T-helper 17 cell (primary cell): ENCODE results near the gene GPRC5C. TPM values are rescaled to one million over a fixed set of nuclear protein-coding genes. Genes with fewer than 3 reads are reported as not detected.
"Not testable (repeated sequence)": the region's sequence is repeated elsewhere in the genome, so short reads cannot be mapped to it uniquely, and the experiment has no call there.

Source experiments
- ATAC-seq: fragments of 150-1000 bp; cut with Tn5 transposase; 2 replicates; pipeline ENCODE4 v1.10.0; 2021; ENCODE audit warnings: mild to moderate bottlenecking, moderate library complexity
- DNase-seq, 3 donors: peaks; one replicate each; pipeline versions ENCODE4 v3.0.0 to v3.0.0-alpha.2; 2020 to 2021
- H3K9me3 ChIP-seq: one replicate; pipeline ENCODE4 v1.7.0; 2013; ENCODE audit warnings: low read length, mild to moderate bottlenecking; ENCODE audit not compliant: control insufficient read depth, poor library complexity, severe bottlenecking
- H3K27ac Mint-ChIP-seq: one replicate; pipeline ENCODE4 v1.8.0; 2022; ENCODE audit warnings: mild to moderate bottlenecking, moderate library complexity, mixed read lengths
- H3K27me3 Mint-ChIP-seq: one replicate; pipeline ENCODE4 v1.8.0; 2022; ENCODE audit warnings: mixed read lengths
- H3K36me3 Mint-ChIP-seq: one replicate; pipeline ENCODE4 v1.8.0; 2022; ENCODE audit warnings: low read depth, mixed read lengths
- H3K4me1 Mint-ChIP-seq: one replicate; pipeline ENCODE4 v1.8.0; 2022; ENCODE audit warnings: mild to moderate bottlenecking, mixed read lengths
- H3K4me3 Mint-ChIP-seq: one replicate; pipeline ENCODE4 v1.8.0; 2022; ENCODE audit warnings: mild to moderate bottlenecking, moderate library complexity, mixed read lengths
- total RNA-seq, 4 donors: library from RNA in 2 of 4; stranded (reverse) in 2 of 4; gene quantifications; one replicate each; pipeline ENCODE4 v1.2.3 and lab custom pipeline; 2022 to 2026

GPRC5C gene
- total RNA-seq, 2 donors from 2014 or later: 0.18 TPM; not detected in 1

GRCh38 chr17:74394275-74394950 is 37.5 kb upstream of the GPRC5C start:
- no peak overlapping the region for H3K4me3 Mint-ChIP-seq

DNA sequence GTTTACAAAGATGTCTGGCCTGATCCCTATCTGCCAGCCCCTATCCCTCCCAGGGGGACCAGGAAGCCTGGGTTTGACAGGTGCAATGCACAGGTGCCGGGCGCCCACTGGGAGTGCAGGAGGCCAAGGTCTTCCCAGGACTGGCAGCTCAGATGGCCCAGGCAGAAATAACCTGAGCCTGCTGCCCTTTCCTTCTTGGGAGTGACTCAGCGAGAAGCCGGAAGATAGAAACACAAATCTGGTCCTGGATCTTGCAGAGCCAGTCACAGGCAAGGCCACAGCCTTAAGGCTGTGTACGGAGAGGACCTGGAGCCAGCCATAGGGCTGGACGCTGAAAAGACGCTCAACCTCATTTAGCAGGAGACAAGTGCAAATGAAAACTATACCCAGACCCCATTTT is 36.9 kb upstream of the GPRC5C start:
- ATAC-seq (no peak), DNase-seq (no peak)
- Mint-ChIP-seq H3K4me1 (peaks cover under 1% of the 10 kb centered on the region), H3K27ac (no peak overlapping the region), H3K36me3 (no peaks in the 10 kb centered on the region), H3K4me3 (no peak overlapping the region), H3K27me3 (peaks cover 30% of the 10 kb centered on the region)
- no peaks in the 10 kb centered on the region for H3K9me3 ChIP-seq

More at GRCh38 chr17:74394275-74394950, 37.5 kb upstream of the GPRC5C start:
- ATAC-seq (no peak), DNase-seq (no peak)
- Mint-ChIP-seq H3K27me3 (peaks cover 24% of the 10 kb centered on the region), H3K4me1 (peaks cover 4% of the 10 kb centered on the region), H3K36me3 (no peaks in the 10 kb centered on the region), H3K27ac (no peak overlapping the region)
- H3K9me3 ChIP-seq: no peaks in the 10 kb centered on the region

DNA sequence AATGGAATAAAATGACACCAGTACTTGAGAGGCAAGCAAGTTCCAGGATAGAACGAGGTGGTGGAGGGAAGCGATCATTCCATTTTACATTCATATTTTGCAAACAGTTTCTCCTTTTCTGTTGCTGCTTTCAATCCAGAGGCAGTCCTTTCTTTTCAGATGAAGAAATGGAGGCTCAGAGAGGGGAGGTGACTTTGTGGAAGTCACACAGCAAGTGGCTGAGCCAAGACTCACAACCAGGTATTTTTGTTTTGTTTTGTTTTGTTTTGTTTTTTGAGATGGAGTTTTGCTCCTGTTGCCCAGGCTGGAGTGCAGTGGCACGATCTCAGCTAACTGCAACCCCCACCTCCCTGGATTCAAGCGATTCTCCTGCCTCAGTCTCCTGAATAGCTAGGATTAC is 35.3 kb upstream of the GPRC5C start:
- Mint-ChIP-seq H3K4me1 (no peaks in the 10 kb centered on the region), H3K27ac (no peak overlapping the region), H3K4me3 (no peak overlapping the region), H3K27me3 (peaks cover 26% of the 10 kb centered on the region), H3K36me3 (no peaks in the 10 kb centered on the region)
- H3K9me3 ChIP-seq: no peaks in the 10 kb centered on the region
- DNase-seq: no peak
- no peak for ATAC-seq

DNA sequence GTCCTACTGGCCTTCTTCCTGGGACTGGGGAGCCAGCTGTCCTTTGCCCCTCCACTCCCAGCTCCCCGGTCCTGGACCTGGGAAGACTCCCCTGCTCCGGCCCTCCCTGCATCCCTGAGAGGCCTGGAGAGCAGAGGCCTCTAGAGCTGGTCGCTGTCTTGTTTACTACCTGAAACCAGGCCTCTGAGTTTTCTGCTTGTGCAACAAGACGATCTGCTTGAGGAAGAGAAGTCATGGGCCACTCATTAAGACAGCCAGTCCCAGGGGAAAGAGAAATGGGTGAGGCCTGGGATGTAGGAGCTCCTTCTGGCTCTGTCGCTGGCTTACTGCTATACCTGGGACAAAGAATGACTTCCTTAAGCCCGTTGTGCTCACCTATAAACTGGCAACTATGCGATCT is 29.8 kb upstream of the GPRC5C start:
- Mint-ChIP-seq H3K27ac (no peak overlapping the region), H3K36me3 (no peaks in the 10 kb centered on the region), H3K4me3 (no peak overlapping the region), H3K27me3 (peaks cover 36% of the 10 kb centered on the region), H3K4me1 (peaks cover 1% of the 10 kb centered on the region)
- no peak for DNase-seq
- no peaks in the 10 kb centered on the region for H3K9me3 ChIP-seq
- ATAC-seq: no peak

- no peak for ATAC-seq
- no peaks in the 10 kb centered on the region for H3K9me3 ChIP-seq
- DNase-seq: no peak
- no peak overlapping the region for H3K27ac Mint-ChIP-seq
- H3K4me3 Mint-ChIP-seq: no peak overlapping the region
- no peaks in the 10 kb centered on the region for H3K36me3 Mint-ChIP-seq
- peaks cover 37% of the 10 kb centered on the region for H3K27me3 Mint-ChIP-seq
- peaks cover 3% of the 10 kb centered on the region for H3K4me1 Mint-ChIP-seq
Measured at GRCh38 chr17:74403512-74404137, 28.3 kb upstream of the GPRC5C start.

- no peak for DNase-seq
- peaks cover 37% of the 10 kb centered on the region for H3K27me3 Mint-ChIP-seq
- no peaks in the 10 kb centered on the region for H3K36me3 Mint-ChIP-seq
- H3K4me3 Mint-ChIP-seq: no peak overlapping the region
- H3K4me1 Mint-ChIP-seq: peaks cover 3% of the 10 kb centered on the region
- H3K9me3 ChIP-seq: no peaks in the 10 kb centered on the region
- H3K27ac Mint-ChIP-seq: no peak overlapping the region
- ATAC-seq: no peak
Measured at GRCh38 chr17:74404218-74404617, 27.7 kb upstream of the GPRC5C start.

- DNase-seq (no peak), ATAC-seq (no peak)
- peaks cover 32% of the 10 kb centered on the region for H3K27me3 Mint-ChIP-seq
- no peak overlapping the region for H3K4me3 Mint-ChIP-seq
- no peaks in the 10 kb centered on the region for H3K9me3 ChIP-seq
- H3K4me1 Mint-ChIP-seq: peaks cover 3% of the 10 kb centered on the region
- H3K36me3 Mint-ChIP-seq: no peaks in the 10 kb centered on the region
- no peak overlapping the region for H3K27ac Mint-ChIP-seq
Measured at GRCh38 chr17:74404789-74405188, 27.1 kb upstream of the GPRC5C start.

DNA sequence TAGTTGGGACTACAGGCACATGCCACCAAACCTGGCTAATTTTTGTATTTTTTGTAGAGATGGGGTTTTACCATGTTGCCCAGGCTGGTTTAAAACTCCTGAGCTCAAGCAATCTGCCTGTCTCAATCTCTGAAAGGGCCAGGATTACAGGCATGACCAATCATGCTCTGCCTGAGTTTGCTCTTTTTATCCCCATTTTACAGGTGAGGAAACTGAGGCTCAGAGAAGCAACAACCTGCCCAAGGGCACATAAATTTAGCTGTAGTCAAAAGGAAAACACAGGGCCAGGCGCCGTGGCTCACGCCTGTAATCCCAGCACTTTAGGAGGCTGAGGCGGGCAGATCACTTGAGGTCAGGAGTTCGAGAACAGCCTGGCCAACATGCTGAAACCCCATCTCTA is 26.6 kb upstream of the GPRC5C start:
- not testable (repeated sequence) for H3K4me3 Mint-ChIP-seq, H3K9me3 ChIP-seq, H3K36me3 Mint-ChIP-seq, DNase-seq, H3K4me1 Mint-ChIP-seq, H3K27ac Mint-ChIP-seq, ATAC-seq
- H3K27me3 Mint-ChIP-seq: peaks cover 32% of the 10 kb centered on the region

DNA sequence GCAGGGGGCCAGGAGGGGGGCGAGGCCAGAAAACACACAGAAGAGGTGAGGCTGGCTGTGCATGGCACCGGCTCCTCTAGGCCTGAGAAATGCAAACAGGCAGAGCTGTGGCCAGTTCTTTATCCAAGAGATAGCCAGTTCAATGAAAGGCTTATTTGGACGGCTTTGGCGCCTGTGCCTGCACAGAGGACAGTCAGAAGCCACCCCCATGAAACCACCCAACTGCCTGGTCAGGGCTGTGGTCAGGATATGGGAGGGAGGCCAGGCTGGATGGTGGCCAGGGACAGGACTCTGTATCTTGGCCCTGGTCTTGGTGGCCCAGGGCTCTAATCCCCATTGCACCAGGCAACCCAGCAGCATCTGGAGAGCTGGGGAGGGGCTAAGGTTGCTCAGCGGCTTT is 24.5 kb upstream of the GPRC5C start:
- DNase-seq (no peak), ATAC-seq (no peak)
- Mint-ChIP-seq H3K4me1 (peaks cover 3% of the 10 kb centered on the region), H3K36me3 (no peaks in the 10 kb centered on the region), H3K27ac (no peak overlapping the region), H3K27me3 (peaks cover 37% of the 10 kb centered on the region), H3K4me3 (no peak overlapping the region)
- H3K9me3 ChIP-seq: no peaks in the 10 kb centered on the region

DNA sequence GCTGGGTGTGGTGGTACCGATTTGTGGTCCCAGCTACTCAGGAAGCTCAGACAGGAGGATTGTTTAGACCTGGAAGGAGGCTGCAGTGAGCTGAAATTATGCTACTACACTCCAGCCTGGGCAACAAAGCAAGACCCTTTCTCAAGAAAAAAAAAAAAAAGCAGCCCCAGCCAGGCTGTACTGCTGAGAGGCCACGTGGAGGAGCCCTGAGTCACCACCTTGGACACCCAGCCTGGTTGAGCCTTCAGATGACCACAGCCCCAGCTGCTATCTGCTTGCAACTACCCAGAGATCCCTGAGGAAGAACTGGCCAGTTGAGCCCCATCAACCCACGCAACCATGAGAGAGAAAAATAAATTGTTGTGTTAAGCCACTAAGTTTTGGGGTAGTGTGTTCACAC is 23.6 kb upstream of the GPRC5C start:
- Mint-ChIP-seq H3K27me3 (peaks cover 40% of the 10 kb centered on the region), H3K36me3 (no peaks in the 10 kb centered on the region), H3K4me1 (peaks cover 3% of the 10 kb centered on the region), H3K27ac (no peak overlapping the region), H3K4me3 (no peak overlapping the region)
- no peak for DNase-seq
- ATAC-seq: no peak
- no peaks in the 10 kb centered on the region for H3K9me3 ChIP-seq

DNA sequence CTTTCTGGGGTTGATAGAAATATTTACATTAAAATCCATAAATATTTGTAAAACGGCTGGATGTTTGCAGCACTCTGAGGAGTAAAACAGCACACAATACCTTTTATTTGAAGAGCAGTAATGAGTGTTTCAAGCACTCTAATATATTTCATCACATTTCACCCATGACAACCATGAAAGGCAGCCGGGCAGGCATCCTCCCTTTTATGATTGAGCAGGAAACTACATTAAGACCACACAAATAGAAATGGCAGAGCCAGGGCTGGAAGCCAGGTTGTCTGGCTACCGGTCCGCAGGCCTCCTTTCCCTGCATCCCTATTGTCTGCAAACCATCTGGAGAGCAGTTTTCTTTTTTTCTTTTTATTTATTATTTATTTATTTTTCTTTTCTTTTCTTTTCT is 23.1 kb upstream of the GPRC5C start:
- no peaks in the 10 kb centered on the region for H3K9me3 ChIP-seq
- Mint-ChIP-seq H3K27ac (no peak overlapping the region), H3K4me1 (peaks cover 3% of the 10 kb centered on the region), H3K4me3 (no peak overlapping the region), H3K36me3 (no peaks in the 10 kb centered on the region), H3K27me3 (peaks cover 40% of the 10 kb centered on the region)
- no peak for DNase-seq
- no peak for ATAC-seq

- Mint-ChIP-seq H3K4me1 (peaks cover 3% of the 10 kb centered on the region), H3K27me3 (peaks cover 34% of the 10 kb centered on the region), H3K36me3 (no peaks in the 10 kb centered on the region), H3K4me3 (no peak overlapping the region), H3K27ac (no peak overlapping the region)
- DNase-seq (no peak), ATAC-seq (no peak)
- H3K9me3 ChIP-seq: no peaks in the 10 kb centered on the region
Measured at GRCh38 chr17:74410001-74410443, 21.9 kb upstream of the GPRC5C start.

DNA sequence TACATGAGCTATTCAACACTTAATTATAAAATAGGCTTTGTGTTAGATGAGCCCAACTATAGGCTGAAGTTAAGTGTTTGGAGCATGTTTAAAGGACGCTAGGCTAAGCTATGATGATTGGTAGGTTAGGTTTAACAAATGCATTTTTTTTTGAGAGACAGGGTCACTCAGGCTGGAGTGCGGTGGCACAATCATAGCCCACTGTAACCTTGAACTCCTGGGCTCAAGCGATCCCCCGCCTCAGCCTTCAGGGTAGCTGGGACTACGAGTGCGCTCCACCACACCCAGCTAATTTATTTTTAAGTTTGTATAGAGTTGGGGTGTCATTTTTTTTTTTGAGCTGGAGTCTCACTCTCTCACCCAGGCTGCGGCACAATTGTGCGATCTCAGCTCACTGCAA is 19.3 kb upstream of the GPRC5C start:
- H3K36me3 Mint-ChIP-seq: no peaks in the 10 kb centered on the region
- DNase-seq: no peak
- H3K27ac Mint-ChIP-seq: no peak overlapping the region
- no peak overlapping the region for H3K4me3 Mint-ChIP-seq
- no peaks in the 10 kb centered on the region for H3K9me3 ChIP-seq
- ATAC-seq: no peak
- H3K27me3 Mint-ChIP-seq: peaks cover 34% of the 10 kb centered on the region
- H3K4me1 Mint-ChIP-seq: no peaks in the 10 kb centered on the region

GRCh38 chr17:74413491-74413890 is 18.4 kb upstream of the GPRC5C start:
- Mint-ChIP-seq H3K27ac (no peak overlapping the region), H3K4me3 (no peak overlapping the region), H3K4me1 (no peaks in the 10 kb centered on the region), H3K36me3 (no peaks in the 10 kb centered on the region), H3K27me3 (peaks cover 43% of the 10 kb centered on the region)
- ATAC-seq (no peak), DNase-seq (no peak)
- no peaks in the 10 kb centered on the region for H3K9me3 ChIP-seq
